HCT116 (cell line): ENCODE measurements around the gene ADAMTS13. TPM values are rescaled to one million over a fixed set of nuclear protein-coding genes. Genes with fewer than 3 reads are reported as not detected.
A peak's percentile ranks its signal among the peaks of the same experiment; 100 is the strongest.

ENCODE experiments used
- ATAC-seq: fragments of 200-7000 bp; cut with Tn5 transposase; 2 replicates; pipeline ENCODE4 v1.9.1; 2020; ENCODE audit warnings: mild to moderate bottlenecking, moderate library complexity
- BruUV-seq: library from RNA; stranded (reverse); fragments of 400-500 nt; replicated peaks from 2 replicates; lab custom pipeline; 2021; lab: Mats Ljungman, UMichigan
- CTCF ChIA-PET: fragments of 300-600 bp; sonication (Branson Sonifier 250); formaldehyde crosslinking; loops from one replicate; lab custom pipeline; 2021; ENCODE audit warnings: antibody characterized with exemption; lab: Charles Lee
- POLR2A ChIA-PET: fragments of 300-600, 350-600 bp; sonication (Branson Sonifier 250); formaldehyde crosslinking; loops from one replicate; lab custom pipeline; 2021; ENCODE audit warnings: antibody characterized with exemption; lab: Charles Lee
- RAD21 ChIA-PET, 2 experiments: fragments of 300-600 bp; sonication (Branson Sonifier 250); formaldehyde crosslinking; loops; one replicate each; lab custom pipeline; 2023; ENCODE audit warnings: low total read pairs in 2 of 2; ENCODE audit not compliant: uncharacterized antibody in 2 of 2, unreplicated experiment in 2 of 2, low non-redundant PET in 1 of 2; lab: Charles Lee
- DNase-seq: peaks from one replicate; pipeline ENCODE4 v3.0.0-alpha.2; 2010; ENCODE audit warnings: low read depth, low spot score
- H2AFZ ChIP-seq: fragments of 200-600 bp; shearing (Covaris generic), sonication (generic); 2 replicates; pipeline ENCODE4 v1.6.1; 2017; ENCODE audit warnings: low read depth, mixed run types, mixed read lengths, antibody characterized with exemption, low read length; ENCODE audit not compliant: poor library complexity, severe bottlenecking
- H3K27ac ChIP-seq: 2 replicates; pipeline ENCODE4 v1.5.1; 2012; ENCODE audit warnings: low read depth, low read length
- H3K27me3 ChIP-seq: fragments of 200-600 bp; sonication (generic); 2 replicates; pipeline ENCODE4 v1.6.1; 2016; ENCODE audit warnings: mixed run types, low read length, mixed read lengths; ENCODE audit not compliant: insufficient read depth
- H3K36me3 ChIP-seq, 2 experiments: fragments of 200-500 bp in 1 of 2; fragments of 200-600 bp in 1 of 2; sonication (Bioruptor generic) in 1 of 2; sonication (generic) in 1 of 2; 2 replicates each; pipeline versions ENCODE4 v1.5.1 to v1.6.1; 2014 to 2016; ENCODE audit warnings: low read length in 2 of 2, inconsistent platforms in 1 of 2, mixed read lengths in 1 of 2, mixed run types in 1 of 2; ENCODE audit not compliant: insufficient read depth in 2 of 2, control insufficient read depth in 1 of 2
- H3K4me1 ChIP-seq, 2 experiments: fragments of 200-600 bp in 1 of 2; sonication (generic) in 1 of 2; 2 replicates each; pipeline versions ENCODE4 v1.5.1 to v1.6.1; 2012 to 2017; ENCODE audit warnings: low read length in 2 of 2, inconsistent platforms in 1 of 2, mild to moderate bottlenecking in 1 of 2, mixed read lengths in 1 of 2, mixed run types in 1 of 2, moderate library complexity in 1 of 2; ENCODE audit not compliant: insufficient read depth in 2 of 2, control insufficient read depth in 1 of 2
- H3K4me2 ChIP-seq: fragments of 200-600 bp; sonication (generic); 2 replicates; pipeline ENCODE4 v1.6.1; 2017; ENCODE audit warnings: mixed run types, low read length, mixed read lengths
- H3K4me3 ChIP-seq, 2 experiments: fragments of 200-600 bp in 1 of 2; sonication (generic) in 1 of 2; replicated peaks in 1 of 2; 2 replicates each; pipeline ENCODE4 v1.5.1; 2011 to 2016; ENCODE audit warnings: low read length in 2 of 2, control low read depth in 1 of 2, low read depth in 1 of 2, mild to moderate bottlenecking in 1 of 2, mixed read lengths in 1 of 2, mixed run types in 1 of 2
- H3K79me2 ChIP-seq: fragments of 200-600 bp; sonication (generic); 2 replicates; pipeline ENCODE4 v1.6.1; 2017; ENCODE audit warnings: mild to moderate bottlenecking, mixed run types, low read length, moderate library complexity, mixed read lengths; ENCODE audit not compliant: insufficient read depth
- H3K9ac ChIP-seq: fragments of 200-600 bp; sonication (generic); 2 replicates; pipeline ENCODE4 v1.6.1; 2016; ENCODE audit warnings: low read length, mixed read lengths
- H3K9me2 ChIP-seq: fragments of 200-600 bp; sonication (generic), shearing (Covaris generic); 2 replicates; pipeline ENCODE4 v1.6.1; 2017; ENCODE audit warnings: mixed run types, mild to moderate bottlenecking, moderate library complexity; ENCODE audit not compliant: insufficient read depth
- H3K9me3 ChIP-seq, 2 experiments: fragments of 200-500 bp in 1 of 2; fragments of 200-600 bp in 1 of 2; sonication (Bioruptor generic) in 1 of 2; sonication (generic) in 1 of 2; 2 replicates each; pipeline ENCODE4 v1.6.1; 2014 to 2017; ENCODE audit warnings: low read length in 2 of 2, mixed read lengths in 2 of 2, inconsistent platforms in 1 of 2, low read depth in 1 of 2, mild to moderate bottlenecking in 1 of 2, mixed run types in 1 of 2, moderate library complexity in 1 of 2; ENCODE audit not compliant: control insufficient read depth in 1 of 2, insufficient read depth in 1 of 2
- H4K20me1 ChIP-seq: fragments of 200-600 bp; sonication (generic), shearing (Covaris generic); 2 replicates; pipeline ENCODE4 v1.6.1; 2017; ENCODE audit warnings: mixed run types, mild to moderate bottlenecking, moderate library complexity; ENCODE audit not compliant: insufficient read depth
- ATF3 ChIP-seq: IDR thresholded peaks from 2 replicates; pipeline ENCODE4 v1.6.1; 2012
- EZH2 ChIP-seq: fragments of 200-600 bp; sonication (generic); IDR thresholded peaks from 2 replicates; pipeline ENCODE4 v1.6.1; 2017; ENCODE audit warnings: antibody characterized with exemption, mixed run types
- RAD21 ChIP-seq: IDR thresholded peaks from 2 replicates; pipeline ENCODE4 v1.6.1; 2012; ENCODE audit warnings: low read depth, mild to moderate bottlenecking
- SIN3A ChIP-seq: IDR thresholded peaks from 2 replicates; pipeline ENCODE4 v1.6.1; 2012; ENCODE audit warnings: low read depth
- SRF ChIP-seq: IDR thresholded peaks from 2 replicates; pipeline ENCODE4 v1.6.1; 2012; ENCODE audit warnings: low read depth
- YY1 ChIP-seq: IDR thresholded peaks from 2 replicates; pipeline ENCODE4 v1.6.1; 2011; ENCODE audit warnings: low read length, low read depth, moderate library complexity, mild to moderate bottlenecking; ENCODE audit not compliant: insufficient replicate concordance; ENCODE audit errors: extremely low read depth
- intact Hi-C: fragments of 100-400 bp; cut with micrococcal nuclease; formaldehyde crosslinking; loops from 2 replicates; pipeline ENCODE4 v1.10.0; 2022
- total RNA-seq: library from RNA; stranded (reverse); gene quantifications from one replicate; pipeline ENCODE4 v1.2.1, GENCODE V29; 2021; ENCODE audit not compliant: unreplicated experiment
- TF ChIP-seq, protein P1 (sequence below): IDR thresholded peaks from 2 replicates; pipeline ENCODE4 v1.6.1; 2012; ENCODE audit warnings: low read depth

The ADAMTS13 gene
- total RNA-seq, 1 experiment from 2014 or later: 9.2 TPM

DNA sequence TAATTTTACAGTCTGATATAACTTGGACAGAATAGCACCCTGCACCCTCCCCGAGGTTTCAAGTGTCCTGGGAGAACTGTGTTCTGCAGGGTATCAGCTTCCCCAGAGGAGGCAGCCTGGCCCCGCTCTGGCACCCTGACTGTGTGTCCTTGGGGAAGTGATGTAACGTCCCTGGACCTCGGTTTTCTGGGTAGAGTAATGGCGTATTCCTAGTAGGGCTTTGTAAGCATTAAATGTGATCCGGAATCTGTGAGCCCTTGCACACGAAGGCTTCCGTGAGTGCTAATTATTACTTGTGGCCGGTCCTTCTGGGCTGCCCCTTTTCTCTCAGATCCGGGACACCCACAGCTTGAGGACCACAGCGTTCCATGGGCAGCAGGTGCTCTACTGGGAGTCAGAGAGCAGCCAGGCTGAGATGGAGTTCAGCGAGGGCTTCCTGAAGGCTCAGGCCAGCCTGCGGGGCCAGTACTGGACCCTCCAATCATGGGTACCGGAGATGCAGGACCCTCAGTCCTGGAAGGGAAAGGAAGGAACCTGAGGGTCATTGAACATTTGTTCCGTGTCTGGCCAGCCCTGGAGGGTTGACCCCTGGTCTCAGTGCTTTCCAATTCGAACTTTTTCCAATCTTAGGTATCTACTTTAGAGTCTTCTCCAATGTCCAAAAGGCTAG, 36.6 kb downstream of the ADAMTS13 start:
- peak overlapping the region; percentile 81 for H3K4me2 ChIP-seq
- ATAC-seq (no peak), DNase-seq (no peak)
- H3K36me3 ChIP-seq: no peaks in the 10 kb centered on the region
- ChIA-PET RAD21 (interaction anchor here in 1 of 2 experiments (1.2 kb wide), 1 partner anchor 28 kb away, joined by 5 read pairs; no protein-coding TSS in a partner anchor), CTCF (interaction anchor here (0.7 to 1.2 kb wide), 7 partner anchors 9 to 437 kb away, joined by 3 to 10 read pairs (median 4); partner anchors contain the start of gene REXO4), POLR2A (interaction anchor here (0.6 to 1.5 kb wide), 5 partner anchors 9 to 106 kb away, joined by 3 to 8 read pairs (median 4); partner anchors contain the start of gene ADAMTS13)
- H3K4me1 ChIP-seq: peaks cover 16 to 17% of the 10 kb centered on the region in 2 experiments
- H3K9me3 ChIP-seq: no peaks in the 10 kb centered on the region
- peak overlapping the region; percentile 15 to 64; a peak in 3 of 4 replicates for H3K4me3 ChIP-seq
- no peaks in the 10 kb centered on the region for H3K9me2 ChIP-seq
- peak overlapping the region; percentile 39 for H2AFZ ChIP-seq
- peak overlapping the region; percentile 18; the same call in 1 of the 2 replicates for H3K9ac ChIP-seq
- intact Hi-C loops: no loop called here
- no peak for TF ChIP-seq RAD21
- no peak for TF ChIP-seq EZH2
- no peak for TF ChIP-seq SIN3A
- no peak for TF ChIP-seq SRF
- TF ChIP-seq YY1: no peak
- TF ChIP-seq ATF3: no peak
- TF ChIP-seq, protein P1, sequence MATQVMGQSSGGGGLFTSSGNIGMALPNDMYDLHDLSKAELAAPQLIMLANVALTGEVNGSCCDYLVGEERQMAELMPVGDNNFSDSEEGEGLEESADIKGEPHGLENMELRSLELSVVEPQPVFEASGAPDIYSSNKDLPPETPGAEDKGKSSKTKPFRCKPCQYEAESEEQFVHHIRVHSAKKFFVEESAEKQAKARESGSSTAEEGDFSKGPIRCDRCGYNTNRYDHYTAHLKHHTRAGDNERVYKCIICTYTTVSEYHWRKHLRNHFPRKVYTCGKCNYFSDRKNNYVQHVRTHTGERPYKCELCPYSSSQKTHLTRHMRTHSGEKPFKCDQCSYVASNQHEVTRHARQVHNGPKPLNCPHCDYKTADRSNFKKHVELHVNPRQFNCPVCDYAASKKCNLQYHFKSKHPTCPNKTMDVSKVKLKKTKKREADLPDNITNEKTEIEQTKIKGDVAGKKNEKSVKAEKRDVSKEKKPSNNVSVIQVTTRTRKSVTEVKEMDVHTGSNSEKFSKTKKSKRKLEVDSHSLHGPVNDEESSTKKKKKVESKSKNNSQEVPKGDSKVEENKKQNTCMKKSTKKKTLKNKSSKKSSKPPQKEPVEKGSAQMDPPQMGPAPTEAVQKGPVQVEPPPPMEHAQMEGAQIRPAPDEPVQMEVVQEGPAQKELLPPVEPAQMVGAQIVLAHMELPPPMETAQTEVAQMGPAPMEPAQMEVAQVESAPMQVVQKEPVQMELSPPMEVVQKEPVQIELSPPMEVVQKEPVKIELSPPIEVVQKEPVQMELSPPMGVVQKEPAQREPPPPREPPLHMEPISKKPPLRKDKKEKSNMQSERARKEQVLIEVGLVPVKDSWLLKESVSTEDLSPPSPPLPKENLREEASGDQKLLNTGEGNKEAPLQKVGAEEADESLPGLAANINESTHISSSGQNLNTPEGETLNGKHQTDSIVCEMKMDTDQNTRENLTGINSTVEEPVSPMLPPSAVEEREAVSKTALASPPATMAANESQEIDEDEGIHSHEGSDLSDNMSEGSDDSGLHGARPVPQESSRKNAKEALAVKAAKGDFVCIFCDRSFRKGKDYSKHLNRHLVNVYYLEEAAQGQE: no peak
- BruUV-seq: no TSS peak
- H3K79me2 ChIP-seq: no peaks in the 10 kb centered on the region
- no peaks in the 10 kb centered on the region for H3K27me3 ChIP-seq
- H3K27ac ChIP-seq: no peak overlapping the region
- no peaks in the 10 kb centered on the region for H4K20me1 ChIP-seq
